Measurements from ENCODE around the gene AP1AR. TPM values are rescaled to one million over a fixed set of nuclear protein-coding genes. Genes with fewer than 3 reads are reported as not detected.
"Not testable (repeated sequence)": the region's sequence is repeated elsewhere in the genome, so short reads cannot be mapped to it uniquely, and the experiment has no call there.

AP1AR gene
- total RNA-seq, 2 experiments from 2014 or later, result 3.7 to 4.8 TPM

DNA sequence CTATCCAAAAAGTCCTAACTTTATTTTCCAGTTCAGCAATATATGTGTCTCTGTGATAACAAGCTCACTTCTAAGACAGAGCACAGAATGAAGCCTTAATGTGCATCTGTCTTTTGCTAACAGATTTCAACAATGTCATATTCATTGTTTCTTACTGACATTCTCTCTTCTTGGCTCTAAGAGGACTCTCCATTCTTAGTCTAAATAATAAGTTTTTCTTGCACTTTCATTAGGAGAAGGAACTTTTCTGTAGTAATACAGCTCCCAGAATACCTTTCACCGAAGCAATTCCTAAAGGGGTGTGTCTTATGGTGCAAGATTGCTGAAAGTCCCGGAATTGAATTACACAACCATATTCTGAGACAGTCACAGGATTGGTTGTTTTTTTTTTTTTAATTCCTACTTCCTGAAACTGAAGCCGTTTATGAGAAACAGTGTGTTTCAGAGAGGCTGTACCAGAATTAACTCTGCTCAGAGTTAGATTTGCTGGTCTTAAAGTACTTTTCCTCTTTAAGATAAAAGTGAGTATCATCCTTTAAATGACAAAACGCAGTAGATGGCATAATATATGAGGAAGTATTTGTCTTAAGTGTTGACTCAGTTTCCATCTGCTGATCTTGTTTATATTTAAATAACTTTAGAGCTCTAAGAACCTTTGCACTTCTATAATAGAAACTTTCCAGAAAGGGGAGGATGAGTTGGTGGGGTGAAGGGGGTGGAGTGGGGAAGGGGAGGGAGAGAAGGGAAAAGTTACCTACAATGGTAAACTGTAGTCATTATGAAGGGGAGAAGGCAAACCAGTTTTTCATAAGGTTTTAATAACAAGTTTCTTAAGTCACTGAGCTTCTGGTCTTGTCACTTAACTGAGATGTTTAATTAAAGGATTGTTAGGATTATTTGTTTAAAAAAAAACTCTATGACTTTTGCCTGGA is 65.6 kb downstream of the AP1AR start, which contains the start of gene ALPK1:
Gene ALPK1, plus strand, starts transcription at position 421 of the 932 bp plus-strand sequence.
- peak within 1 kb of the TSS; percentile 87 for H3K27ac Mint-ChIP-seq
- H3K36me3 Mint-ChIP-seq (ENCODE audit: low read depth), result no peaks in the 10 kb centered on the region
- H3K4me3 Mint-ChIP-seq, result peak within 1 kb of the TSS; percentile 87
- H3K36me3 ChIP-seq (ENCODE audit: insufficient read depth, low read length), result no peaks in the 10 kb centered on the region
- peak within 1 kb of the TSS; percentile 12 to 30 for H3K27ac ChIP-seq (ENCODE audit: low read depth in 1 of 2, low read length in 2 of 2)
- intact Hi-C loops (cut with DNase I, micrococcal nuclease), result no loop called here
- H3K9me3 Mint-ChIP-seq, result no peaks in the 10 kb centered on the region
- no peaks in the 10 kb centered on the region for H3K27me3 Mint-ChIP-seq
- H3K4me1 ChIP-seq (ENCODE audit: insufficient read depth, low read length), result peaks cover 17% of the 10 kb centered on the region
- peaks cover 30% of the 10 kb centered on the region for H3K4me1 Mint-ChIP-seq (ENCODE audit: low read depth)
- H3K4me3 ChIP-seq (ENCODE audit: low read length), result peak within 1 kb of the TSS; percentile 38
- ChIA-PET CTCF (no interaction called here), POLR2A (interaction anchor here (1.0 to 8.1 kb wide), 3 partner anchors 10 to 21 kb away, joined by 3 to 137 read pairs (median 3); partner anchors contain the start of gene TIFA)
- H3K27me3 ChIP-seq (ENCODE audit: control insufficient read depth in 1 of 2, insufficient read depth in 2 of 2, low read length in 2 of 2), result no peaks in the 10 kb centered on the region
- ATAC-seq (ENCODE audit: poor library complexity) (peak; percentile 95), DNase-seq (peak in 3 of 14 experiments; percentile 63 to 80 (median 74))
- no peaks in the 10 kb centered on the region for H3K9me3 ChIP-seq (ENCODE audit: control insufficient read depth in 1 of 2, insufficient read depth in 1 of 2, low read length in 2 of 2)
- TF ChIP-seq, protein P1, sequence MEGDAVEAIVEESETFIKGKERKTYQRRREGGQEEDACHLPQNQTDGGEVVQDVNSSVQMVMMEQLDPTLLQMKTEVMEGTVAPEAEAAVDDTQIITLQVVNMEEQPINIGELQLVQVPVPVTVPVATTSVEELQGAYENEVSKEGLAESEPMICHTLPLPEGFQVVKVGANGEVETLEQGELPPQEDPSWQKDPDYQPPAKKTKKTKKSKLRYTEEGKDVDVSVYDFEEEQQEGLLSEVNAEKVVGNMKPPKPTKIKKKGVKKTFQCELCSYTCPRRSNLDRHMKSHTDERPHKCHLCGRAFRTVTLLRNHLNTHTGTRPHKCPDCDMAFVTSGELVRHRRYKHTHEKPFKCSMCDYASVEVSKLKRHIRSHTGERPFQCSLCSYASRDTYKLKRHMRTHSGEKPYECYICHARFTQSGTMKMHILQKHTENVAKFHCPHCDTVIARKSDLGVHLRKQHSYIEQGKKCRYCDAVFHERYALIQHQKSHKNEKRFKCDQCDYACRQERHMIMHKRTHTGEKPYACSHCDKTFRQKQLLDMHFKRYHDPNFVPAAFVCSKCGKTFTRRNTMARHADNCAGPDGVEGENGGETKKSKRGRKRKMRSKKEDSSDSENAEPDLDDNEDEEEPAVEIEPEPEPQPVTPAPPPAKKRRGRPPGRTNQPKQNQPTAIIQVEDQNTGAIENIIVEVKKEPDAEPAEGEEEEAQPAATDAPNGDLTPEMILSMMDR (IDR thresholded peaks at IDR 0.05), result no peak

DNA sequence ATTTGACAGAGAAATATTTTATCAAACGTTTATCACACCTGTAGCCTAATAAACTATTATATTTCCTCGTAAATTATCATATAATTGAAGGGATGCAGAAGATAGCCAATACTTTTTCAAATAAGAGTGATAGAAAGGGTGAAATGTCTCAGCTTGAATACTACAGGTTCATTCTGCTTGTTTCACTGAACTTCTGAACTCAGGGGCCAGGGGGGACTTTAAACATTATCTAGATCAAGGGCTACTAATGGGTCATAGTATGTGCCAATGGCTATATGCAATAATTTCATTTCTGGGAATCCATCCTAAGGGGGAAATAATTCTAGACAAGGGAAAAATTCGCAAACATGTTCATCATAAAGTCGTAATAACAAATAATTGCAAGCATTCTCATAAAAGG is 68.1 kb downstream of the AP1AR start:
- H3K36me3 ChIP-seq (ENCODE audit: insufficient read depth, low read length), result no peaks in the 10 kb centered on the region
- Mint-ChIP-seq H3K27me3 (no peaks in the 10 kb centered on the region), H3K4me3 (no peak overlapping the region), H3K36me3 (ENCODE audit: low read depth) (no peaks in the 10 kb centered on the region), H3K4me1 (ENCODE audit: low read depth) (peaks cover 30% of the 10 kb centered on the region), H3K9me3 (no peaks in the 10 kb centered on the region), H3K27ac (peak overlapping the region; percentile 2)
- CTCF ChIA-PET, result interaction anchor here (1.1 to 1.2 kb wide), 2 partner anchors 12 to 13 kb away, joined by 3 to 4 read pairs; no protein-coding TSS in a partner anchor
- H3K4me3 ChIP-seq (ENCODE audit: low read length), result no peak overlapping the region
- no peak overlapping the region for H3K27ac ChIP-seq (ENCODE audit: low read depth in 1 of 2, low read length in 2 of 2)
- intact Hi-C loops (cut with DNase I, micrococcal nuclease), result no loop called here
- H3K4me1 ChIP-seq (ENCODE audit: insufficient read depth, low read length), result peaks cover 26% of the 10 kb centered on the region
- TF ChIP-seq, protein P1 (IDR thresholded peaks at IDR 0.05), result no peak
- H3K27me3 ChIP-seq (ENCODE audit: control insufficient read depth in 1 of 2, insufficient read depth in 2 of 2, low read length in 2 of 2), result no peaks in the 10 kb centered on the region
- no peak for DNase-seq
- no peak for ATAC-seq (ENCODE audit: poor library complexity)
- no peaks in the 10 kb centered on the region for H3K9me3 ChIP-seq (ENCODE audit: control insufficient read depth in 1 of 2, insufficient read depth in 1 of 2, low read length in 2 of 2)
- POLR2A ChIA-PET, result interaction anchor here (2.3 to 8.1 kb wide), 2 partner anchors 10 to 13 kb away, joined by 6 to 137 read pairs; partner anchors contain the start of gene TIFA

DNA sequence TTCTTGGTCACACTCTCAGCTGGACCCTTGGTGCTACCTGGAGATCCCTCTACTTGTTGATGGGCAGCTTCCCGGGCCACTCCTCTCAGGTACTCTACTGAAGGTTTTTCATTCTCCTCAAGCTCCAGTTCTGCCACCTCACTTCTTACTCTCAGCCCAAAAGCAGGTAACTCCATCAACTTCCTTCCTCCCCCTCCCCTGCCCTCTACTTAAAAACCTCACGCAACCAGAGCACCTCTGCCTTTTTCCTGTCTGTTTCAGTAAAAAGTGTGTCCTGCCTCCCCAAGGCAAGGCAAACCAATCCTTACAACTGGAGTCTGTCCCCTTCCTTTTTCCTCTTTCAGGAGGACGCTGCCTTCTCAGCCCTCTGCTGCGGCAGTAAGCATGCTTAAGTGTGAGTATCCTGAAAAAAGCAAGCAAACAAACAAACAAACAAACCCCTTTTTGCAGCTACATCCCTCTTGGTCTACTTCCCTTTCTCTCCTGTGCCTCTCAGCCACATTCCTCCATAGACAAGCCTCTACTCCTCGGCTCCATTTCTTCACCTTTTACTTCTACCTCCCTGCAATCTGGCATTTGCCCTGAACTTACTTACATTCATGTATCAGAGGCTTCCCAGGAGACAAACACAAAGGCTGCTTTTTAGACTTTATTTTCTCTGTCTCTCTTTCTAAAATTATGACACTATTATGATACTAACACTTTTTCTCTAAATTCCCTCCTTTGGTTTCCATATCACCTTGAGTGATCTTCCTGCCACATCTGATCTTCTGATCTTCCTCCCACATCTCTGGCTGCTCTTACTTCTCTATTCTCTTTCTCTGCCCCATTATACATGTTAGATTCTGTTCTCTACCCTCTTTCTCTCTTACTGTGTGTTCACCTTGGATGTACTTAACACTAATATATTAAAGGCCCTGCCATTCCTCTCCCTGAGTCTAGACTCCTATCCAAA is 71.0 kb downstream of the AP1AR start:
- TF ChIP-seq, protein P1 (IDR thresholded peaks at IDR 0.05), result no peak
- peak overlapping the region; percentile 48 to 69 for H3K27ac ChIP-seq (ENCODE audit: low read depth in 1 of 2, low read length in 2 of 2)

DNA sequence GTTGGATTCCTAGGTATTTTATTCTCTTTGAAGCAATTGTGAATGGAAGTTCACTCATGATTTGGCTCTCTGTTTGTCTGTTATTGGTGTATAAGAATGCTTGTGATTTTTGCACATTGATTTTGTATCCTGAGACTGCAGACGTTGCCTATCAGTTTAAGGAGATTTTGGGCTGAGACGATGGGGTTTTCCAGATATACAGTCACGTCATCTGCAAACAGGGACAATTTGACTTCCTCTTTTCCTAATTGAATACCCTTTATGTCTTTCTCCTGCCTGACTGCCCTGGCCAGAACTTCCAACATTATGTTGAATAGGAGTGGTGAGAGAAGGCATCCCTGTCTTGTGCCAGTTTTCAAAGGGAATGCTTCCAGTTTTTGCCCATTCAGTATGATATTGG is 73.9 kb downstream of the AP1AR start:
- H3K4me3 ChIP-seq (ENCODE audit: low read length); ATAC-seq (ENCODE audit: poor library complexity); H3K27ac ChIP-seq (ENCODE audit: low read depth in 1 of 2, low read length in 2 of 2); H3K9me3 ChIP-seq (ENCODE audit: control insufficient read depth in 1 of 2, insufficient read depth in 1 of 2, low read length in 2 of 2); H3K27ac Mint-ChIP-seq; H3K9me3 Mint-ChIP-seq; H3K36me3 ChIP-seq (ENCODE audit: insufficient read depth, low read length); intact Hi-C loops (cut with DNase I, micrococcal nuclease); CTCF ChIA-PET; H3K4me3 Mint-ChIP-seq; H3K27me3 Mint-ChIP-seq; H3K27me3 ChIP-seq (ENCODE audit: control insufficient read depth in 1 of 2, insufficient read depth in 2 of 2, low read length in 2 of 2); POLR2A ChIA-PET; DNase-seq; H3K36me3 Mint-ChIP-seq (ENCODE audit: low read depth): not testable (repeated sequence)
- peaks cover 31% of the 10 kb centered on the region for H3K4me1 ChIP-seq (ENCODE audit: insufficient read depth, low read length)
- H3K4me1 Mint-ChIP-seq (ENCODE audit: low read depth), result peaks cover 29% of the 10 kb centered on the region

More for the DNA sequence above, 71.0 kb downstream of the AP1AR start:
- ChIA-PET CTCF (interaction anchor here (1.0 kb wide), 1 partner anchor 20 kb away, joined by 3 read pairs; no protein-coding TSS in a partner anchor), POLR2A (interaction anchor here (1.0 to 8.1 kb wide), 3 partner anchors 11 to 68 kb away, joined by 3 to 137 read pairs (median 3); partner anchors contain the start of gene TIFA)
- H3K9me3 Mint-ChIP-seq, result no peaks in the 10 kb centered on the region
- DNase-seq (peak in 6 of 14 experiments; percentile 12 to 64 (median 56)), ATAC-seq (ENCODE audit: poor library complexity) (peak; percentile 89)
- H3K4me3 Mint-ChIP-seq, result no peak overlapping the region
- H3K27me3 Mint-ChIP-seq, result no peaks in the 10 kb centered on the region
- Histone ChIP-seq H3K9me3 (ENCODE audit: control insufficient read depth in 1 of 2, insufficient read depth in 1 of 2, low read length in 2 of 2) (no peaks in the 10 kb centered on the region), H3K4me3 (ENCODE audit: low read length) (peak overlapping the region; percentile 13), H3K27me3 (ENCODE audit: control insufficient read depth in 1 of 2, insufficient read depth in 2 of 2, low read length in 2 of 2) (no peaks in the 10 kb centered on the region), H3K4me1 (ENCODE audit: insufficient read depth, low read length) (peaks cover 26% of the 10 kb centered on the region), H3K36me3 (ENCODE audit: insufficient read depth, low read length) (no peaks in the 10 kb centered on the region)
- H3K4me1 Mint-ChIP-seq (ENCODE audit: low read depth), result peaks cover 30% of the 10 kb centered on the region
- H3K27ac Mint-ChIP-seq, result no peak overlapping the region
- H3K36me3 Mint-ChIP-seq (ENCODE audit: low read depth), result no peaks in the 10 kb centered on the region
- intact Hi-C loops (cut with DNase I, micrococcal nuclease), result no loop called here

Measured in CD4-positive, alpha-beta T cell (primary cell).